Loucy (cell line): ENCODE measurements around the gene KLHL25.

ENCODE experiments used
- H2AFZ ChIP-seq: fragments of 200-600 bp; sonication (generic); 2 replicates; pipeline ENCODE4 v1.6.0; 2016; ENCODE audit warnings: antibody characterized with exemption, mild to moderate bottlenecking, low read length, moderate library complexity
- H3F3A ChIP-seq: fragments of 200-600 bp; 2 replicates; pipeline ENCODE4 v1.6.0; 2016; ENCODE audit warnings: antibody characterized with exemption, low read depth, mild to moderate bottlenecking
- H3K27me3 ChIP-seq: fragments of 200-600 bp; sonication (generic); 2 replicates; pipeline ENCODE4 v1.6.1; 2014; ENCODE audit warnings: low read length, mild to moderate bottlenecking; ENCODE audit not compliant: insufficient read depth, poor library complexity, severe bottlenecking
- H3K36me3 ChIP-seq: fragments of 200-600 bp; sonication (generic); 2 replicates; pipeline ENCODE4 v1.6.1; 2016; ENCODE audit warnings: low read length; ENCODE audit not compliant: insufficient read depth
- H3K4me1 ChIP-seq: fragments of 200-600 bp; sonication (generic); 2 replicates; pipeline ENCODE4 v1.5.1; 2014; ENCODE audit warnings: low read length, mild to moderate bottlenecking; ENCODE audit not compliant: insufficient read depth, poor library complexity, severe bottlenecking
- H3K4me2 ChIP-seq: fragments of 200-600 bp; sonication (generic); 2 replicates; pipeline ENCODE4 v1.6.0; 2014; ENCODE audit warnings: antibody characterized with exemption, low read length, low read depth, mild to moderate bottlenecking; ENCODE audit not compliant: poor library complexity, severe bottlenecking
- H3K4me3 ChIP-seq: fragments of 200-600 bp; sonication (generic); 2 replicates; pipeline ENCODE4 v1.5.1; 2014; ENCODE audit warnings: low read length, mild to moderate bottlenecking, mixed read lengths; ENCODE audit not compliant: poor library complexity, severe bottlenecking
- H3K79me2 ChIP-seq: fragments of 200-600 bp; sonication (generic); 2 replicates; pipeline ENCODE4 v1.6.1; 2014; ENCODE audit warnings: low read length; ENCODE audit not compliant: insufficient read depth
- H3K9ac ChIP-seq: fragments of 200-600 bp; sonication (generic); 2 replicates; pipeline ENCODE4 v1.6.0; 2014; ENCODE audit warnings: mild to moderate bottlenecking, low read depth, low read length, moderate library complexity; ENCODE audit not compliant: poor library complexity, severe bottlenecking
- H3K9me2 ChIP-seq: fragments of 200-600 bp; sonication (generic); replicated peaks from 2 replicates; pipeline ENCODE4 v1.6.1; 2016; ENCODE audit warnings: low read depth, low read length, mixed read lengths
- H3K9me3 ChIP-seq: fragments of 200-600 bp; sonication (generic); 2 replicates; pipeline ENCODE4 v1.6.1; 2014; ENCODE audit warnings: mild to moderate bottlenecking, antibody characterized with exemption, low read length, low read depth; ENCODE audit not compliant: insufficient read depth
- H4K20me1 ChIP-seq: fragments of 200-600 bp; sonication (generic); 2 replicates; pipeline ENCODE4 v1.6.0; 2014; ENCODE audit warnings: antibody characterized with exemption, low read length, mild to moderate bottlenecking; ENCODE audit not compliant: insufficient read depth, poor library complexity, severe bottlenecking
- EZH2phosphoT487 ChIP-seq: fragments of 200-600 bp; IDR thresholded peaks from 2 replicates; pipeline ENCODE4 v1.6.1; 2018; ENCODE audit warnings: antibody characterized with exemption, mild to moderate bottlenecking, moderate library complexity, borderline replicate concordance
- TF ChIP-seq, protein P1 (sequence below): fragments of 200-600 bp; sonication (generic); conservative IDR thresholded peaks from 2 replicates; pipeline ENCODE4 v1.5.1; 2014; ENCODE audit warnings: mild to moderate bottlenecking, antibody characterized with exemption, low read length

The KLHL25 gene

DNA sequence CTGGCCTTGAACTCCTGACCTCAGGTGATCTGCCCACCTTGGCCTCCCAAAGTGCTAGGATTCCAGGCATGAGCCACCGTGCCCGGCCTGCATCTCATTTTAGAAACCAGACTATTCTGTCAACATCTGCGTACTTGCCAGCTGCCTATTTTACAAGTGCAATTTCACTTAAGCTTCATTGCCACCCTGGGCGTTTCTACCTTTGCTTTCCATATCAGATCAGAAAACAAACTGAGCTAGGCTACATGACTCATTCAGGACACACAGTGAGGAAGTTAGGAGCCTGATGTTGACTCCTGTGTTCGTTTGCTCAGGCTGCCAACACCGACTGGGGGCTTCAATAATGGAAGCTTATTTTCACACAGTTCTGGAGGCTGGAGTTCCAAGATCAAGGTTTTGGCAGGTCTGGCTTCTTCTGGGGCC lies 42.3 kb upstream of the KLHL25 start:
- no peaks in the 10 kb centered on the region for H3F3A ChIP-seq
- no peak overlapping the region for H2AFZ ChIP-seq
- no peaks in the 10 kb centered on the region for H3K27me3 ChIP-seq
- no peak overlapping the region for H3K9ac ChIP-seq
- H3K4me1 ChIP-seq: peaks cover 7% of the 10 kb centered on the region
- no peaks in the 10 kb centered on the region for H4K20me1 ChIP-seq
- H3K4me2 ChIP-seq: no peak overlapping the region
- no peak for TF ChIP-seq EZH2phosphoT487
- TF ChIP-seq, protein P1, sequence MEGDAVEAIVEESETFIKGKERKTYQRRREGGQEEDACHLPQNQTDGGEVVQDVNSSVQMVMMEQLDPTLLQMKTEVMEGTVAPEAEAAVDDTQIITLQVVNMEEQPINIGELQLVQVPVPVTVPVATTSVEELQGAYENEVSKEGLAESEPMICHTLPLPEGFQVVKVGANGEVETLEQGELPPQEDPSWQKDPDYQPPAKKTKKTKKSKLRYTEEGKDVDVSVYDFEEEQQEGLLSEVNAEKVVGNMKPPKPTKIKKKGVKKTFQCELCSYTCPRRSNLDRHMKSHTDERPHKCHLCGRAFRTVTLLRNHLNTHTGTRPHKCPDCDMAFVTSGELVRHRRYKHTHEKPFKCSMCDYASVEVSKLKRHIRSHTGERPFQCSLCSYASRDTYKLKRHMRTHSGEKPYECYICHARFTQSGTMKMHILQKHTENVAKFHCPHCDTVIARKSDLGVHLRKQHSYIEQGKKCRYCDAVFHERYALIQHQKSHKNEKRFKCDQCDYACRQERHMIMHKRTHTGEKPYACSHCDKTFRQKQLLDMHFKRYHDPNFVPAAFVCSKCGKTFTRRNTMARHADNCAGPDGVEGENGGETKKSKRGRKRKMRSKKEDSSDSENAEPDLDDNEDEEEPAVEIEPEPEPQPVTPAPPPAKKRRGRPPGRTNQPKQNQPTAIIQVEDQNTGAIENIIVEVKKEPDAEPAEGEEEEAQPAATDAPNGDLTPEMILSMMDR: no peak
- no peaks in the 10 kb centered on the region for H3K9me3 ChIP-seq
- H3K79me2 ChIP-seq: no peaks in the 10 kb centered on the region
- H3K36me3 ChIP-seq: no peaks in the 10 kb centered on the region
- H3K4me3 ChIP-seq: no peak overlapping the region
- no peaks in the 10 kb centered on the region for H3K9me2 ChIP-seq

- no peak overlapping the region for H3K9ac ChIP-seq
- TF ChIP-seq EZH2phosphoT487: no peak
- TF ChIP-seq, protein P1: no peak
- no peak overlapping the region for H2AFZ ChIP-seq
- H4K20me1 ChIP-seq: no peaks in the 10 kb centered on the region
- H3F3A ChIP-seq: no peaks in the 10 kb centered on the region
- no peaks in the 10 kb centered on the region for H3K36me3 ChIP-seq
- no peaks in the 10 kb centered on the region for H3K9me2 ChIP-seq
- no peaks in the 10 kb centered on the region for H3K9me3 ChIP-seq
- no peaks in the 10 kb centered on the region for H3K4me1 ChIP-seq
- H3K4me2 ChIP-seq: no peak overlapping the region
- no peak overlapping the region for H3K4me3 ChIP-seq
- no peaks in the 10 kb centered on the region for H3K79me2 ChIP-seq
- no peaks in the 10 kb centered on the region for H3K27me3 ChIP-seq
Observed at GRCh38 chr15:85834651-85835050, 39.9 kb upstream of the KLHL25 start.

DNA sequence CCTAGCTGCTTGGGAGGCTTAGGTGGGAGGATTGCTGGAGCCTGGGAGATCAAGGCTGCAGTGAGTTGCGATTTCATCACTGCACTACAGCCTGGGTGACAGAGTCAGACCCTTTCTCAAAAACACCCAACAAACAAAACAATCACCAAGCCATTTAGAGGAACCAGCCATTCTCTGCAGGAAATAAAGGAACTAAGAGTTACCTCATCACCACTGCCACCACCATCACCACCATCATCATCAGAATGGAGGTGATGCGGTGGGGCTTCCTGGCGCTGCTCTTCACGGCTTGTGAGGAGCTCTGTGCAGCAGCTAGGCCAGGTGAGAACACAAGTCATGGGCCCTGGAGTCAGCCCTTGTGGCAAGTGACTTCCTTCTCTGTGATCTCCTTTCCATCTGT lies 37.7 kb upstream of the KLHL25 start:
- Histone ChIP-seq H3K4me3 (no peak overlapping the region), H4K20me1 (no peaks in the 10 kb centered on the region), H3K36me3 (no peaks in the 10 kb centered on the region), H3K4me2 (no peak overlapping the region), H3K9ac (no peak overlapping the region), H3F3A (no peaks in the 10 kb centered on the region), H2AFZ (no peak overlapping the region), H3K4me1 (no peaks in the 10 kb centered on the region), H3K79me2 (no peaks in the 10 kb centered on the region), H3K9me3 (no peaks in the 10 kb centered on the region), H3K9me2 (no peaks in the 10 kb centered on the region), H3K27me3 (no peaks in the 10 kb centered on the region)
- TF ChIP-seq EZH2phosphoT487: no peak
- TF ChIP-seq, protein P1: no peak
